T-helper 22 cell (primary cell): ENCODE data around the gene RAB7A.

Experiments used
- DNase-seq: peaks from one replicate; pipeline ENCODE4 v3.0.0-alpha.2; 2020; ENCODE audit warnings: low read depth

Gene RAB7A

GRCh38 chr3:128853826-128854225 is 127.8 kb downstream of the RAB7A start:
- no peak for DNase-seq

DNA sequence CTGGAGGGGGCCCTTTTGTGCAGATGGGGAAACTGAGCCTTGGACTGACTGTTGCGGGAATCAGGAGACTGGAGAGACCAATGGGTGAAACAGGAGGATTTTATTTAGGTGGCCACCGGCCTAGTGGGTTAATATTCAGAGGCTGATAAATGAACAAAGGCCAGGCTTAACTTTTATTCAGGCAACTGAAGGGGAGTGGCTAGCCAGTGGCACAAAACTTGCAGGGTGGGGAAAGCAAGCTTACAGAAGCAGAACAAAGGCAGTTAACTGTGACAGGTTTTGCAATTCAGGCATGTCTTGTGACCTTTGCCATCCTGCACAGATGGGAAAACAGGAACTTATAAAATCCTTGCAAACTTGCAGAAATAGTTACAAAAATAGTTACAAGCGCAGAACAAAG is 128.5 kb downstream of the RAB7A start:
- no peak for DNase-seq

DNA sequence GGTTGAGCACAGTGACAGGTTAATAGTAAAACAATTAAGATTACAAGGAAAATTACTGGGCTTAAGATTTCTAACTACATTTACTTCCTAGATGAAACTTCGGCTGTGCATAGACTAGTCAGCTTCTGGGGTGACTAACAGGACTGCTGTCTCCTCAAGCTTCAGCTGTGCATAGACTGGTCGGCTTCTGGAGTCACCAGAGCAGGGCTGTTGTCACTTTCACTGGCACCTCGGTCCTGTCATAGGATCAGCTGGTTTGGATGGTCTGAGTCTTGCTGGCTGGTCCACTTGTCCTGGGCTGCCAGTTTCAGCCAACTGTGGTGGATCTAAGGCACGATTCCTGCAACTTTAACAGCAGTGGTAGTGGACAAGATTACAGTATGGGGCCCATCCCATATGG is 129.6 kb downstream of the RAB7A start:
- no peak for DNase-seq

- DNase-seq = no peak
Observed at GRCh38 chr3:128858167-128858566, 132.2 kb downstream of the RAB7A start.

DNA sequence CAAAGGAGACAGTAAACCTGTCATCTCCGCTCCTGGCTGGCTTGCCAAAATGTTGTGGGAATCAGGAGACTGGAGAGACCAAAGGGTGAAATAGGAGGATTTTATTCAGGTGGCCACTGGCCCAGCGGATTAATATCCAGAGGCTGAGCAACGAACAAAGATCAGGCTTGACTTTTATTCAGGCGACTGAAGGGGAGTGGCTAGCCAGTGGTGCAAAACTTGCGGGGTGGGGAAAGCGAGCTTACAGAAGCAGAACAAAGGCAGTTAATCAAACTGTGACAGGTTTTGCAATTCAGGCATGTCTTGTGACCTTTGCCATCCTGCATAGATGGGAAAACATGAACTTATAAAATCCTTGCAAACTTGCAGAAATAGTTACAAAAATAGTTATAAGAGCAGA is 133.6 kb downstream of the RAB7A start:
- DNase-seq = no peak

- DNase-seq = no peak
Observed at GRCh38 chr3:128861491-128861890, 135.5 kb downstream of the RAB7A start.

GRCh38 chr3:128863560-128863959 is 137.6 kb downstream of the RAB7A start:
- DNase-seq = no peak
